ENCODE data around the gene XXYLT1.

XXYLT1 gene

GRCh38 chr3:195247086-195247862 is 23.7 kb downstream of the XXYLT1 start:
- H3K4me1 ChIP-seq, result peaks cover 30% of the 10 kb centered on the region
- H3K4me3 ChIP-seq, result no peak overlapping the region
- peaks cover 32% of the 10 kb centered on the region for H3K36me3 ChIP-seq
- H3K9me3 ChIP-seq, result peaks cover 10% of the 10 kb centered on the region
- H3K27ac ChIP-seq, result no peak overlapping the region; the same call in 1 of the 2 replicates
- no peaks in the 10 kb centered on the region for H3K27me3 ChIP-seq
- TF ChIP-seq Cebpa-rat (IDR thresholded peaks at IDR 0.05), result no peak
- H3K9ac ChIP-seq, result no peak overlapping the region
- H3K4me2 ChIP-seq, result no peak overlapping the region
- H4K20me1 ChIP-seq, result peaks cover 34% of the 10 kb centered on the region

- TF ChIP-seq Cebpa-rat (IDR thresholded peaks at IDR 0.05), result no peak
- Histone ChIP-seq H3K4me3 (no peak overlapping the region), H3K27ac (no peak overlapping the region), H3K9ac (no peak overlapping the region), H3K4me2 (no peak overlapping the region), H3K9me3 (peaks cover 10% of the 10 kb centered on the region), H4K20me1 (peaks cover 28% of the 10 kb centered on the region), H3K4me1 (peaks cover 27% of the 10 kb centered on the region), H3K27me3 (no peaks in the 10 kb centered on the region), H3K36me3 (peaks cover 32% of the 10 kb centered on the region)
These were observed 24.4 kb downstream of the XXYLT1 start for GRCh38 chr3:195246581-195246995.

GRCh38 chr3:195245531-195245951 is 25.4 kb downstream of the XXYLT1 start:
- H3K27ac ChIP-seq, result no peak overlapping the region
- peaks cover 18% of the 10 kb centered on the region for H3K4me1 ChIP-seq
- no peaks in the 10 kb centered on the region for H3K27me3 ChIP-seq
- peaks cover 32% of the 10 kb centered on the region for H3K36me3 ChIP-seq
- TF ChIP-seq Cebpa-rat (IDR thresholded peaks at IDR 0.05), result no peak
- no peak overlapping the region for H3K9ac ChIP-seq
- peaks cover 24% of the 10 kb centered on the region; the same call in 1 of the 2 replicates for H4K20me1 ChIP-seq
- no peak overlapping the region for H3K4me3 ChIP-seq
- no peak overlapping the region for H3K4me2 ChIP-seq
- peaks cover 10% of the 10 kb centered on the region for H3K9me3 ChIP-seq

GRCh38 chr3:195241592-195242355 is 29.2 kb downstream of the XXYLT1 start:
- H4K20me1 ChIP-seq, result peaks cover 19% of the 10 kb centered on the region; the same call in 1 of the 2 replicates
- H3K4me2 ChIP-seq, result no peak overlapping the region
- H3K4me1 ChIP-seq, result peaks cover 12% of the 10 kb centered on the region
- no peak for TF ChIP-seq Cebpa-rat (IDR thresholded peaks at IDR 0.05)
- no peaks in the 10 kb centered on the region for H3K27me3 ChIP-seq
- H3K9me3 ChIP-seq, result peaks cover 6% of the 10 kb centered on the region
- no peak overlapping the region for H3K4me3 ChIP-seq
- no peak overlapping the region for H3K27ac ChIP-seq
- H3K9ac ChIP-seq, result no peak overlapping the region
- peaks cover 26% of the 10 kb centered on the region for H3K36me3 ChIP-seq

GRCh38 chr3:195240939-195241338 is 30.0 kb downstream of the XXYLT1 start:
- Histone ChIP-seq H3K4me2 (no peak overlapping the region), H3K9ac (no peak overlapping the region), H4K20me1 (peaks cover 19% of the 10 kb centered on the region; the same call in 1 of the 2 replicates), H3K4me3 (no peak overlapping the region), H3K9me3 (peaks cover 8% of the 10 kb centered on the region), H3K36me3 (peaks cover 28% of the 10 kb centered on the region), H3K27me3 (no peaks in the 10 kb centered on the region), H3K27ac (no peak overlapping the region), H3K4me1 (peaks cover 12% of the 10 kb centered on the region)
- no peak for TF ChIP-seq Cebpa-rat (IDR thresholded peaks at IDR 0.05)

GRCh38 chr3:195240171-195240701 is 30.7 kb downstream of the XXYLT1 start:
- Histone ChIP-seq H3K36me3 (peaks cover 27% of the 10 kb centered on the region), H3K4me1 (peaks cover 12% of the 10 kb centered on the region), H3K4me3 (no peak overlapping the region), H4K20me1 (peaks cover 19% of the 10 kb centered on the region; the same call in 1 of the 2 replicates), H3K27ac (no peak overlapping the region), H3K9me3 (peaks cover 8% of the 10 kb centered on the region), H3K4me2 (no peak overlapping the region), H3K9ac (no peak overlapping the region), H3K27me3 (no peaks in the 10 kb centered on the region)
- no peak for TF ChIP-seq Cebpa-rat (IDR thresholded peaks at IDR 0.05)

- H4K20me1 ChIP-seq, result peaks cover 18% of the 10 kb centered on the region; the same call in 1 of the 2 replicates
- H3K27ac ChIP-seq, result no peak overlapping the region
- H3K9ac ChIP-seq, result no peak overlapping the region
- H3K4me3 ChIP-seq, result no peak overlapping the region
- H3K4me1 ChIP-seq, result peaks cover 12% of the 10 kb centered on the region
- no peak for TF ChIP-seq Cebpa-rat (IDR thresholded peaks at IDR 0.05)
- H3K36me3 ChIP-seq, result peaks cover 26% of the 10 kb centered on the region
- no peak overlapping the region for H3K4me2 ChIP-seq
- peaks cover 8% of the 10 kb centered on the region for H3K9me3 ChIP-seq
- H3K27me3 ChIP-seq, result no peaks in the 10 kb centered on the region
These were observed 31.8 kb downstream of the XXYLT1 start for GRCh38 chr3:195239121-195239520.

- Histone ChIP-seq H3K4me1 (peaks cover 10% of the 10 kb centered on the region), H3K36me3 (peaks cover 26% of the 10 kb centered on the region), H3K9ac (no peak overlapping the region), H3K9me3 (peaks cover 8% of the 10 kb centered on the region), H3K4me2 (no peak overlapping the region), H4K20me1 (peaks cover 13% of the 10 kb centered on the region; the same call in 1 of the 2 replicates), H3K27me3 (no peaks in the 10 kb centered on the region), H3K27ac (no peak overlapping the region), H3K4me3 (no peak overlapping the region)
- TF ChIP-seq Cebpa-rat (IDR thresholded peaks at IDR 0.05), result no peak
These were observed 32.3 kb downstream of the XXYLT1 start for GRCh38 chr3:195238586-195239118.

- H3K9me3 ChIP-seq, result peaks cover 8% of the 10 kb centered on the region
- H3K27ac ChIP-seq, result no peak overlapping the region
- peaks cover 7% of the 10 kb centered on the region for H3K4me1 ChIP-seq
- no peaks in the 10 kb centered on the region for H3K27me3 ChIP-seq
- H4K20me1 ChIP-seq, result peaks cover 11% of the 10 kb centered on the region; the same call in 1 of the 2 replicates
- no peak for TF ChIP-seq Cebpa-rat (IDR thresholded peaks at IDR 0.05)
- no peak overlapping the region for H3K9ac ChIP-seq
- H3K36me3 ChIP-seq, result peaks cover 26% of the 10 kb centered on the region
- H3K4me2 ChIP-seq, result no peak overlapping the region
- no peak overlapping the region for H3K4me3 ChIP-seq
These were observed 32.8 kb downstream of the XXYLT1 start for GRCh38 chr3:195238081-195238571.

Data from BLaER1 (cell line).